ENCODE results near the gene MC1R. TPM values are rescaled to one million over a fixed set of nuclear protein-coding genes. Genes with fewer than 3 reads are reported as not detected.
"Not testable (repeated sequence)": the region's sequence is repeated elsewhere in the genome, so short reads cannot be mapped to it uniquely, and the experiment has no call there.

The MC1R gene
- total RNA-seq, 1 donor from 2014 or later = 2.6 TPM

GRCh38 chr16:89935620-89936019 lies 17.0 kb downstream of the MC1R start:
- not testable (repeated sequence) for DNase-seq

GRCh38 chr16:89936034-89936433 lies 17.4 kb downstream of the MC1R start:
- no peak for DNase-seq

GRCh38 chr16:89936508-89936907 lies 17.8 kb downstream of the MC1R start:
- no peak for DNase-seq

GRCh38 chr16:89936981-89937380 lies 18.3 kb downstream of the MC1R start:
- no peak for DNase-seq

DNA sequence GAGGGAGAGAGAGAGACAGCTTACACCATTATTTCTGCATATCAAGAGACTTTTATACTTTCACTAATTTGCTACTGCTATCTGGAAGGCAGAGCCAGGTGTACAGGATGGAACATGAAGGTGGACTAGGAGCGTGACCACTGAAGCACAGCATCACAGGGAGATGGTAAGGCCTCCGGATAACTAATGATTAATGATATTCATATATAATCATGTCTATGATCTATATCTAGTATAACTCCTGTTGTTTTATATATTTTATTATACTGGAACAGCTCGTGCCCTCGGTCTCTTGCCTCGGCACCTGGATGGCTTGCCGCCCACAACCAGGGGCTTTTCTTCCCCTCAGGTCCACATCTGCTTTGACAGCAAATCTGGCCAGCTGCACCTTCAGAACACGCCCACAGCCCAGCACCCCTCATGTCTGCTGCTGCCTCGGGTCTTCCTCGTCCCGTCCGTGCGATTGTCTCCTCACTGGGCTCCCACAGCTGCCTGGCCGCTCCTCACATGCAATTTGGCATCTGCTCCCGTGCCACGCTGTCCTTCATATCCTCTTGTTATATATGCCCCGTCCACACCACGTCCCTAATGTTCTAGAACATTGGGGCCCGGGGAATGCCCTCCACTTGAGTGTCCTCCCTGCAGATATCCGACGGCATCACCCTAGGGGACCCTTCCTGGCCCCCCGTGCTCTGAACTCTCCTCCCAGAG lies 19.7 kb downstream of the MC1R start:
- no peak for DNase-seq

DNA sequence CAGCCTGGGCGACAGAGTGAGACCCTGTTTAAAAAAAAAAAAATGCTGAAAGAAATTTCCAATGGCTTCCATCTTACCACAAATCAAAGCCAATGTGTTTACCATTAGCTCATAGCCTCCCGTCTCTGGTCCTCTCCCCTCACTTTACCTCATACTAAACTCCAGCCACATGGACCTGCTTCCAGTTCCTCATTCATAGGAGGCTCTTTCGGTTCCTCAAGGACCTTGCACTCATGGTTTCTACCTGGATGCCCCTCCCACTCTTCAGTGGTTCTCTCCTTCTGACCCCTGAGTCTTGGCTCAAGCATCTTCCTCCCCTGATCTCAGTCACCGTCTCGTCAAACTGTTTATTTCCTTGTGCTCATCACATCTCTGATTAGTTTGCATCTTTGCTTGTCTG lies 26.1 kb downstream of the MC1R start:
- no peak for DNase-seq

DNA sequence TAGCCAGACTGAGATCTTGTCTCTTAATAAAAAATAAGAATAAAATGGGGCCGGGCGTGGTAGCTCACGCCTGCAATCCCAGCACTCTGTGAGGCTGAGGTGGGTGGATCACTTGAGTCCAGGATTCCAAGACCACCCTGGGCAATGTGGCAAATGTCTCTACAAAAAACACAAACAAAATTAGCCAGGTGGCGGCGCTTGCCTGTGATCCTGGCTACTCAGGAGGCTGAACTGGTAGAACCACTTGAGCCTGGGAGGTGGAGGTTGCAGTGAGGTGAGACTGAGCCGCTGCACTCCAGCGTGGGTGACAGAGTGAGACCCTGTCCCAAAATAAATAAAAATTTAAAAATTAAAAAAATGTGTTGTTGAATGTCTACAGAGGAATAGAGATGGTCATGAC lies 27.0 kb downstream of the MC1R start:
- DNase-seq = no peak

DNA sequence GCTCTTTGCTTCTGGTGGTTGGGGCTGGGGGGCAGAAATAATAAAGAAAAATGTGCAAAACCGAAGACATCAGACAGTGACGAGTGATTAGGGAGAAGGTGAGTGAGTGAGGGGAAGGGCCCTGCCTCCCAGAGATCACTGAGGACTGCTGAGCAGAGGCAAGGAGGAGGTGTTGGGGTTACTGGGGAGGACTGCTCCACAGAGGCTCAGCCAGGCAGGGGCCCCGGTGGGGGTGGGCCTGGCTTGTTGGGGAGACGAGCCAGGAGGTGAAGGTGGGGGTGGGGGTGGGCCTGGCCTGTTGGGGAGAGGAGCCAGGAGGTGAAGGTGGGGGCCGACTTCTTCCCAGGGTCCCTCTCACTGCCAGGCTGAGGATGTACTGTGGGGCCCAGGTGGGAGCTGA lies 27.9 kb downstream of the MC1R start:
- no peak for DNase-seq

- no peak for DNase-seq
Measured at GRCh38 chr16:89949121-89949742, 30.6 kb downstream of the MC1R start.

GRCh38 chr16:89949756-89950155 lies 31.1 kb downstream of the MC1R start:
- no peak for DNase-seq

GRCh38 chr16:89951509-89951908 lies 32.8 kb downstream of the MC1R start:
- DNase-seq = no peak

DNA sequence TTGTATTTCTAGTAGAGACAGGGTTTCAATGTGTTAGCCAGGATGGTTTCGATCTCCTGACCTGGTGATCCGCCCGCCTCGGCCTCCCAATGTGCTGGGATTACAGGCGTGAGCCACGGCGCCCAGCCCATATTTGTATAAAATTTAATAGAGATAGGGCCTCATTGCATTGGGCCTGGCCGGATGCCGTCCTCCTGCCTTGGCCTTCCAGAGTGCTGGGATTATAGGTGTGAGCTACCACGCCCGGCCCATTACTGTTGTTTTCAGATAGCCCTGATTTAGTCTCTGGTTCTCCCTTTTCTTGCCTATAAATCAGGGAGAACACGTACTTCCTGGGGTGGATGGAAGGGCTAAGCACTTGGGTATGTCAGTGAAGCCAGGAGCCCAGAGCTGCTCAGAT lies 33.4 kb downstream of the MC1R start:
- no peak for DNase-seq

DNA sequence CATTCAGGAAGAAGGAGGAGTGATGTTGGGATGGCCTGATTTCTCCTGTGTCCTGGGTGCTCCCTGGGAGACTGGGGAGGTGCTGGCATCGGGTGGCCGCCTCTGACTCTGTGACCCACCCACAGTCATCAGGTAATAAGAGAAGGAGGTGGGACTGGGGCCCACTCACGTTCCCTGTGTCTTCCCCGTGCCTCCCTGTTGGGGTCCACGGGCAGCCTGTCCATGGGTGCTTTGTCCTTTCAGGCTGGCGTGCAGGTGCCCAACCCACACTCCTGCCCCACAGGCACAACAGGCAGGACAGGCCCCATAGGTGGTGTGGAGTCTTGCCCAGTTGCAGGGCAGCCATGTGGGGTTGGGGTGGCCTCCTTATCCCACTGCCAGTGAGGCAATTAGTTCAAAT lies 33.9 kb downstream of the MC1R start:
- DNase-seq = no peak

GRCh38 chr16:89953671-89954406 lies 35.2 kb downstream of the MC1R start:
- no peak for DNase-seq

DNA sequence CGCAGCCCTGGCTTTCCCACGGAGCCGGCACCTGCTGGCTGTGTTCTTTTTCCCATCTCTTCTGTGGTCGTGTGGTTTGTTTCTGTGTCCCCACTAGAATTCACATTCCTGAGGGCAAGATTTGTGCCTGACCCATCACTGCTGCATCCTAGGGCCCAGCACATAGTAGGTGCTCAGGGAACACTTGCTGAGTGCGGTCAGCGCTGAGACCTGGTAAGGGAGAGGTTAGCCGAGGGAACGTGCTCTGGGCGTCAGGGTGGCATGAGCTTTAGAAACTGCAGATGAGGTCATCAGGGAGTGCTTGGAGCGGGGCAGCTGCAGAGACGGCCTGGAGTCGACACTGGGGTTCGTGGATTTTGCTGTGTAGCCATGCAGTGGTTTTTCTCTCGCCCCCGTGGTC lies 35.8 kb downstream of the MC1R start:
- no peak for DNase-seq

GRCh38 chr16:89955001-89955685 lies 36.5 kb downstream of the MC1R start:
- no peak for DNase-seq

GRCh38 chr16:89956505-89957215 lies 38.0 kb downstream of the MC1R start:
- no peak for DNase-seq

GRCh38 chr16:89957216-89957785 lies 38.6 kb downstream of the MC1R start:
- DNase-seq = no peak

GRCh38 chr16:89958068-89958467 lies 39.4 kb downstream of the MC1R start:
- peak; percentile 49 for DNase-seq

DNA sequence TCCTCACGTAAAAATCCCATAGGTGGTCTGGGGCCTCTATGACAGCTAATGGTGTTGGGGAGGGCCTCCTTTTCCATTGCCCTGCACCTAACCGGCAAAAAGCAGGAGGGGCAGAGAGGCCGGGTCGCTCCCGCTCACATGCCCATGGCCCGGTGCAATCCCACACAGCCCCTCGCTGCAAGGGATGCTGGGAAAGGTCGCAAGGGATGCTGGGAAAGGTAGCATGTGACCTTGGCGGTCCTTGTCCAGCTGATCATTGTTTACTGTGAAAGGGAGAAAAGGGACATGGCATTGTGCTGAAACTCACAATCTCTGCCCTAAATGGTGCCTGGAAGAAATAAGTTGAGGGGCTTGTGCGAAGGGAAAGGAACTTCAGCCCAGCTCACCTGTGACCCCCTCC lies 39.9 kb downstream of the MC1R start:
- DNase-seq = no peak

- DNase-seq = no peak
Measured at GRCh38 chr16:89960966-89961365, 42.3 kb downstream of the MC1R start.

- DNase-seq = no peak
Measured at GRCh38 chr16:89961920-89962319, 43.3 kb downstream of the MC1R start.

Data from dermis blood vessel endothelial cell (primary cell).